Body of pancreas (tissue), 4 donors: ENCODE results near the gene C6orf47.

Experiments used
- CTCF ChIP-seq, 7 experiments: fragments of 450-650 bp in 4 of 7; fragments of 200-600 bp in 3 of 7; sonication (generic) in 3 of 7; IDR thresholded peaks; one replicate each; pipeline ENCODE4 v1.5.1; 2016 to 2019; ENCODE audit warnings: antibody characterized with exemption in 7 of 7
- POLR2A ChIP-seq, 3 donors: fragments of 450-650 bp; IDR thresholded peaks; one replicate each; pipeline ENCODE4 v1.6.1; 2016; ENCODE audit warnings: antibody characterized with exemption in 3 of 3, mild to moderate bottlenecking in 2 of 3

- no peak for TF ChIP-seq CTCF (IDR thresholded peaks at IDR 0.05)
- no peak for TF ChIP-seq POLR2A (IDR thresholded peaks at IDR 0.05)
Observed at GRCh38 chr6:31705931-31706330, 45.4 kb upstream of the C6orf47 start.
